Measurements from ENCODE around the gene PAIP2B. TPM values are rescaled to one million over a fixed set of nuclear protein-coding genes. Genes with fewer than 3 reads are reported as not detected.

PAIP2B gene
- total RNA-seq, 1 experiment from 2014 or later, result 17.7 TPM

DNA sequence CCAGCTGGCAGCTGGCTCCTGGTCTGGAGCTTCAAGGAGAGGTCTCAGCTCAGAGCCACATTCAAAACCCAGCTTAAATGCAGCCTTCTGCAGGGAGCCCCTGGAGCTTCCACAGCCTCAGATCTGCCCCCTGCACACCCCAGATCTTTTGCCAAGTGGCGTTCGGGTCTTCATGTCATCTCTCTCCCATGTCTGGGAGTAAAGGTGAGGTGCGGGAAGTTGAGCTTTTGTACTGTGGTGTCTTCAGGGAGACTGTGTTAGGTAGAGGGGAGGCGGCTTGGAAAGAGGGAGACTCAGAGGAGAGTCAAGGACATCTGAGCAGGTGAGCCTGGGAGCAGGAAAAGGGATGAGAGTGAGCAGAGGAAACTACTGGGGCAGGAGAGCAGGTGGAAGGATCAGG, 71.1 kb downstream of the PAIP2B start:
- H3K79me2 ChIP-seq (ENCODE audit: insufficient read depth, low read length), result no peaks in the 10 kb centered on the region
- no peak overlapping the region for H4K5ac ChIP-seq (ENCODE audit: insufficient read length, low read depth, low read length)
- DNase-seq, result no peak
- no peak overlapping the region for H4K8ac ChIP-seq (replicated peaks; ENCODE audit: insufficient read length, low read depth, low read length)
- no peak overlapping the region for H3K4ac ChIP-seq (ENCODE audit: low read depth, low read length)
- H4K20me1 ChIP-seq (ENCODE audit: control insufficient read depth, insufficient read depth, insufficient read length), result no peaks in the 10 kb centered on the region
- WGBS (ENCODE audit: extremely low coverage, insufficient read length, low lambda C conversion rate), result no CpG with 5 or more reads among the region's 4 CpGs
- no peak overlapping the region for H3K4me2 ChIP-seq (ENCODE audit: insufficient read depth, insufficient read length, low read length)
- no peak overlapping the region for H2AK5ac ChIP-seq (ENCODE audit: insufficient read length, low read length)
- no peak overlapping the region for H3K23ac ChIP-seq (ENCODE audit: insufficient read length, low read depth, low read length)
- H3K14ac ChIP-seq (ENCODE audit: insufficient read depth, low read length), result no peak overlapping the region
- H3K27me3 ChIP-seq (ENCODE audit: insufficient read depth, low read length), result no peaks in the 10 kb centered on the region
- H2AFZ ChIP-seq (ENCODE audit: low read length), result no peak overlapping the region
- H3K4me1 ChIP-seq (ENCODE audit: insufficient read depth, low read length), result no peaks in the 10 kb centered on the region; the same call in 1 of the 2 replicates
- no peak overlapping the region for H3K27ac ChIP-seq (ENCODE audit: insufficient read length, low read depth, low read length)
- no peak overlapping the region for H3K27ac Mint-ChIP-seq
- no peak overlapping the region for H3K56ac ChIP-seq (ENCODE audit: insufficient read length, low read depth, low read length)
- no peak overlapping the region for H2BK120ac ChIP-seq (ENCODE audit: low read depth, low read length, poor library complexity, severe bottlenecking)
- H3K36me3 Mint-ChIP-seq (ENCODE audit: insufficient read depth in 1 of 3, low read depth in 3 of 3), result no peaks in the 10 kb centered on the region
- no peaks in the 10 kb centered on the region for H3K23me2 ChIP-seq (ENCODE audit: insufficient read length, low read depth, low read length, poor library complexity, severe bottlenecking)
- TF ChIP-seq, protein P1, sequence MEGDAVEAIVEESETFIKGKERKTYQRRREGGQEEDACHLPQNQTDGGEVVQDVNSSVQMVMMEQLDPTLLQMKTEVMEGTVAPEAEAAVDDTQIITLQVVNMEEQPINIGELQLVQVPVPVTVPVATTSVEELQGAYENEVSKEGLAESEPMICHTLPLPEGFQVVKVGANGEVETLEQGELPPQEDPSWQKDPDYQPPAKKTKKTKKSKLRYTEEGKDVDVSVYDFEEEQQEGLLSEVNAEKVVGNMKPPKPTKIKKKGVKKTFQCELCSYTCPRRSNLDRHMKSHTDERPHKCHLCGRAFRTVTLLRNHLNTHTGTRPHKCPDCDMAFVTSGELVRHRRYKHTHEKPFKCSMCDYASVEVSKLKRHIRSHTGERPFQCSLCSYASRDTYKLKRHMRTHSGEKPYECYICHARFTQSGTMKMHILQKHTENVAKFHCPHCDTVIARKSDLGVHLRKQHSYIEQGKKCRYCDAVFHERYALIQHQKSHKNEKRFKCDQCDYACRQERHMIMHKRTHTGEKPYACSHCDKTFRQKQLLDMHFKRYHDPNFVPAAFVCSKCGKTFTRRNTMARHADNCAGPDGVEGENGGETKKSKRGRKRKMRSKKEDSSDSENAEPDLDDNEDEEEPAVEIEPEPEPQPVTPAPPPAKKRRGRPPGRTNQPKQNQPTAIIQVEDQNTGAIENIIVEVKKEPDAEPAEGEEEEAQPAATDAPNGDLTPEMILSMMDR (conservative IDR thresholded peaks at IDR 0.05), result no peak
- H3K9me3 Mint-ChIP-seq, result peaks cover 0 to 2% of the 10 kb centered on the region in 2 experiments; a peak in 1 of 5 replicates
- no peak overlapping the region for H2BK20ac ChIP-seq (ENCODE audit: low read depth, low read length, poor library complexity, severe bottlenecking)
- H2BK12ac ChIP-seq (ENCODE audit: insufficient read length, low read depth, low read length), result no peak overlapping the region
- peaks cover 4% of the 10 kb centered on the region for H3K27me3 Mint-ChIP-seq (ENCODE audit: low read depth)
- no peak overlapping the region for H3T11ph ChIP-seq (ENCODE audit: low read length)
- no peaks in the 10 kb centered on the region for H3K9me3 ChIP-seq (ENCODE audit: control insufficient read depth, low read depth, low read length)
- no peak overlapping the region for H2BK5ac ChIP-seq (ENCODE audit: insufficient read length, low read length)
- H2BK15ac ChIP-seq (ENCODE audit: low read depth, low read length), result no peak overlapping the region
- no peak overlapping the region for H3K4me3 Mint-ChIP-seq
- H3K9ac ChIP-seq (ENCODE audit: extremely low read depth, insufficient read length, low read length), result no peak overlapping the region
- H3K18ac ChIP-seq (ENCODE audit: insufficient read length, low read depth, low read length), result no peak overlapping the region
- H3K4me1 Mint-ChIP-seq, result peaks cover 10 to 19% of the 10 kb centered on the region in 2 experiments
- no peaks in the 10 kb centered on the region for H3K79me1 ChIP-seq (ENCODE audit: insufficient read depth, low read depth, low read length, poor library complexity, severe bottlenecking)
- H4K91ac ChIP-seq (ENCODE audit: insufficient read length, low read depth, low read length), result no peak overlapping the region
